Measurements from ENCODE around the gene MAN2A1. TPM values are rescaled to one million over a fixed set of nuclear protein-coding genes. Genes with fewer than 3 reads are reported as not detected.

MAN2A1 gene
- polyA plus RNA-seq, 1 donor (not counting 4 experiments of a cell fraction or from before 2014, with no cell fraction given) = 63.8 TPM

GRCh38 chr5:109748546-109748945, 58.8 kb downstream of the MAN2A1 start:
- H3K4me1 ChIP-seq (ENCODE audit: control insufficient read depth, extremely low read depth, insufficient read depth, low read length) = peaks cover 13% of the 10 kb centered on the region
- DNase-seq (ENCODE audit: low read depth, low spot score) = no peak
- dilution Hi-C loops (cut with MboI; ENCODE audit: extremely low pct_ligation_motif_present, low sequenced_read_pairs) = no loop called here
- TF ChIP-seq CTCF (optimal IDR thresholded peaks at IDR 0.05 in 1 of 3, IDR thresholded peaks at IDR 0.05 in 1 of 3, conservative IDR thresholded peaks at IDR 0.05 in 1 of 3; ENCODE audit: extremely low read depth in 1 of 3, insufficient read depth in 2 of 3, low read length in 3 of 3) (no peak), EZH2 (IDR thresholded peaks at IDR 0.05; ENCODE audit: low read length) (no peak)
- H3K36me3 ChIP-seq (ENCODE audit: control insufficient read depth in 2 of 2, extremely low read depth in 1 of 2, insufficient read depth in 2 of 2, low read length in 2 of 2) = no peaks in the 10 kb centered on the region
- no peak overlapping the region for H2AFZ ChIP-seq (ENCODE audit: control insufficient read depth, low read length)
- H3K9ac ChIP-seq (ENCODE audit: control insufficient read depth, extremely low read depth, insufficient read depth, low read length) = no peak overlapping the region
- no peaks in the 10 kb centered on the region for H3K27me3 ChIP-seq (ENCODE audit: control insufficient read depth, extremely low read depth, insufficient read depth, low read length)
- no peak overlapping the region for H3K4me3 ChIP-seq (ENCODE audit: control insufficient read depth in 2 of 3, extremely low read depth in 1 of 3, insufficient read depth in 2 of 3, low read depth in 1 of 3, low read length in 3 of 3)
- H3K9me3 ChIP-seq (ENCODE audit: control insufficient read depth, low read depth, low read length) = no peaks in the 10 kb centered on the region
- peaks cover 54% of the 10 kb centered on the region for H3K79me2 ChIP-seq (ENCODE audit: control insufficient read depth, insufficient read depth, low read length)
- no peak overlapping the region for H3K4me2 ChIP-seq (ENCODE audit: control insufficient read depth, extremely low read depth, insufficient read depth, low read depth, low read length)
- H3K27ac ChIP-seq (ENCODE audit: control insufficient read depth, insufficient read depth, low read length) = no peak overlapping the region
- H3K9me1 ChIP-seq (ENCODE audit: control insufficient read depth, extremely low read depth, insufficient read depth, low read length) = peaks cover 3% of the 10 kb centered on the region
- no peaks in the 10 kb centered on the region for H4K20me1 ChIP-seq (ENCODE audit: control insufficient read depth, extremely low read depth, insufficient read depth, low read length)
- FAIRE-seq = no peak

GRCh38 chr5:109750463-109750862, 60.7 kb downstream of the MAN2A1 start:
- no peak for FAIRE-seq
- H3K4me1 ChIP-seq (ENCODE audit: control insufficient read depth, extremely low read depth, insufficient read depth, low read length) = no peaks in the 10 kb centered on the region

More at GRCh38 chr5:109750463-109750862, 60.7 kb downstream of the MAN2A1 start:
- Histone ChIP-seq H3K79me2 (ENCODE audit: control insufficient read depth, insufficient read depth, low read length) (peaks cover 52% of the 10 kb centered on the region), H4K20me1 (ENCODE audit: control insufficient read depth, extremely low read depth, insufficient read depth, low read length) (no peaks in the 10 kb centered on the region), H2AFZ (ENCODE audit: control insufficient read depth, low read length) (no peak overlapping the region), H3K9me3 (ENCODE audit: control insufficient read depth, low read depth, low read length) (no peaks in the 10 kb centered on the region), H3K9ac (ENCODE audit: control insufficient read depth, extremely low read depth, insufficient read depth, low read length) (no peak overlapping the region), H3K9me1 (ENCODE audit: control insufficient read depth, extremely low read depth, insufficient read depth, low read length) (peaks cover 3% of the 10 kb centered on the region), H3K27me3 (ENCODE audit: control insufficient read depth, extremely low read depth, insufficient read depth, low read length) (no peaks in the 10 kb centered on the region), H3K4me3 (ENCODE audit: control insufficient read depth in 2 of 3, extremely low read depth in 1 of 3, insufficient read depth in 2 of 3, low read depth in 1 of 3, low read length in 3 of 3) (no peak overlapping the region), H3K27ac (ENCODE audit: control insufficient read depth, insufficient read depth, low read length) (no peak overlapping the region), H3K4me2 (ENCODE audit: control insufficient read depth, extremely low read depth, insufficient read depth, low read depth, low read length) (no peak overlapping the region), H3K36me3 (ENCODE audit: control insufficient read depth in 2 of 2, extremely low read depth in 1 of 2, insufficient read depth in 2 of 2, low read length in 2 of 2) (no peaks in the 10 kb centered on the region)
- dilution Hi-C loops (cut with MboI; ENCODE audit: extremely low pct_ligation_motif_present, low sequenced_read_pairs) = no loop called here
- TF ChIP-seq CTCF (optimal IDR thresholded peaks at IDR 0.05 in 1 of 3, IDR thresholded peaks at IDR 0.05 in 1 of 3, conservative IDR thresholded peaks at IDR 0.05 in 1 of 3; ENCODE audit: extremely low read depth in 1 of 3, insufficient read depth in 2 of 3, low read length in 3 of 3) (no peak), EZH2 (IDR thresholded peaks at IDR 0.05; ENCODE audit: low read length) (no peak)
- no peak for DNase-seq (ENCODE audit: low read depth, low spot score)

All from keratinocyte (primary cell).